Measurements from ENCODE around the gene MTPN.

Gene MTPN

DNA sequence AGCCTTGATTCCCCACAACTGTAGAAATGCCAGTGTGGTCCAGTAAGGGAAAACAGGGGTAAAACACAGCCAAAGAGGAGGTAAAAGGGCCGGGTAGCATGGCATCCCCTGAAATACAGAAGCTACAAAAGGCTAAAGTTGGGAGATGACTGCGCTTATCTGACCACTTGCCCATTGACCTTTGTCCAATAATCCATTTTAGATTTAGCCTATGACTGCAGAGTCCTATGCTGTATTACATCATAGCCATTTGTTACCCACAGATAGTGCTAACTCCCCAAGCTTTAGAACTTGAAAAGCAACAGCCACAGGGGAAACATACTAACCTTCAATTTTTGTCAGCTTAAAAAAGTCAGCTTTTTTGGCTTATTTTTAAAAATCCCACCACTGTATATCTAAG is 26.2 kb downstream of the MTPN start:
- no peak for DNase-seq

DNA sequence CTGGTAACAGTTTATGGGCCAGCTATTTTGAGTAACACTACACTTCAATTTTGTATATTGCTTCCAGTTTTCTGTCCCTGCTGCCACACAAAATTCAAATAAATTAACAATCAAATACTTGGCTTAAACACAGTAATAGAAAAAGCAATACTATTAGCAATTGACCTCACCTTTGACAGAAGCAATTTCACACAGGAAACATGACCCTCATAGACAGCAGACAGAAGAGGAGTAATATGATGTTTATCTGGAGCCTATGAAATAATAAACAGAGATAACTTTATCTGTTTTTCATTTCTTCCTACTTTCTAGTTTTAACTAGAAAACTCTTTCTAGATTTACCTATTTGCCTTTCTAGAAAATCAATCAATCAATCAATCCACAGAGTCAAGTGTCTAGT is 26.7 kb downstream of the MTPN start:
- no peak for DNase-seq

DNA sequence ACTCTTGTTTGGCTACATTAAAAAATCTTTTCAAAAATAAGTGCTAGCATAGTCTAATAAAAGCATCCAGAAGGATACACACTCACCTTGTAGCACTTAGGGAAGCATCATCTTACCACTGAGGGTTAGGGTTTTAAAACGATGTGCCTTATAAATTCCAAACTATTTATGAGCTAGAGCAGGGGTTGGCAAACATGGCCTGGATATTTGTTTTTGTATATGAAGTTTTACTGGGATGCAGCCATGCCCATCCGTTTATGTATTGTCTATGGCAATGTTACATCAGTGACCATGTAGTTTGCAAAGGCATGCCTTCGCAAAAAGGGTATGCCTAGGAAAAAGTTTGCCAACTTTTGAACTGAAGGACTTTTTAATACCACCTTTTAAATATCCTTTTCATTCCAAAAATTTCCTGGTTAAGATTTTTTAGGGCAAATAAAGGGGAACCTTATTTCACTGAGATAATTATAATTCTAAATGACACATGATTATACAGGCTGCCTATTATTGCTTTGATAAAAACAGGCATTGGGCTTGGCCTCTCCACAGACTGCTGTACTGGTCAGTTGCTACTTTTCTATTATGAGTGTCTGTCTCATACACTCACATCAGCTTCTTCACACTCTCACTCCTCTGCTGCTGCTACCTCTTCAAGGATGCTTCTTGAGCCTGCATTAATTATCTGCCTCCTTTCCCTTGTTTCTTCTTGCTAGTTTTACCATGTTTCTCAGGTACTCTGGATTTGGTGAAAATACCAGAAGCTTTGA is 30.7 kb downstream of the MTPN start:
- no peak for DNase-seq

DNA sequence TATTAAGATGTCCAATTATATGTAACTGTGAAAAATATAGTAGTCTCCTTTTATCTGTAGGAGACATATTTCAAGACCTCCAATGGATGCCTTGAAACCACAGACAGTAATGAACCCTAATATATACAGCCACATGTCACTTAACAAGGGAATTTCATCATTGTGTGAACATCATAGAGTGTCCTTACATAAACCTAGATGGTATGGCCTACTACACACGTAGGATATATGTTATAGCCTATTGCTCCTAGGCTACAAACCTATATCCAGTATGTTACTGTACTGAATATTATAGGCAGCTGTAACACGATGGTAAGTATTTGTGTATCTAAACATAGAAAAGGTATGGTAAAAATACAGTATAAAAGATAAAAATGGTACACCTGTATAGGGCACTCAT is 32.4 kb downstream of the MTPN start:
- DNase-seq: no peak

DNA sequence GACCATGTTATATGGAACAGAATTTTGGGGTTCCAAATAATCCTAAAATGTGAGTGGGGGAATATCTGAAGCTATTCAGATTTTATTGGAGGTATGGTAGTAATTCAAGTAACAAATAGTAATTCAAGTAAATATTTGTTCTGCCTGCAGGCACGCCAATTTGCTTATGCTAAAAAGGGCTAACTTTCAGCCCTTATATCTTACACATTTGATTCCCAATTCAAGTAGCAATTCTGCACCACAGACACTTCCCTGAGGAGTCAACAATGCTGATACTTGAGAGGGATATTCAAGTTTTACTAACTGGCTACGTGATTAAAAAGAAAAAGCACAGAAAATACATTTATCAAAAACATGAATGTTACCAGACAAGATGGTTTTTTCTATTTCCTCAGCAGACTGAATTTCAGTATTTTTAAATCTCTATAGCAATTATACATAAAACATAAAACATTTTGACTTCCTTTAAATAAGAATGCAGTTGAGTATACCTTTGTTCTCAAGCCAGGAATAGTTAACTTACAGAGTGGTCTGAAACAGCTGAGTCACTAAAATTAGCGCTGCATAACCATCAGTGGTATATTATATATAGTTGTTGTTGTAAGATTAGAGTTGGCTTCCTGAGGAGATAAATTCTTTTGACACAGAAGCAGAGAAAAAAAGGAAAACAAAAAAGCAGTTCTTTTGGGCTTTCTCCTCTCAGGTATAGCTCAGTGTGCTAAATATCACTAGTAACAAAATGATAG is 33.9 kb downstream of the MTPN start:
- DNase-seq: no peak

DNA sequence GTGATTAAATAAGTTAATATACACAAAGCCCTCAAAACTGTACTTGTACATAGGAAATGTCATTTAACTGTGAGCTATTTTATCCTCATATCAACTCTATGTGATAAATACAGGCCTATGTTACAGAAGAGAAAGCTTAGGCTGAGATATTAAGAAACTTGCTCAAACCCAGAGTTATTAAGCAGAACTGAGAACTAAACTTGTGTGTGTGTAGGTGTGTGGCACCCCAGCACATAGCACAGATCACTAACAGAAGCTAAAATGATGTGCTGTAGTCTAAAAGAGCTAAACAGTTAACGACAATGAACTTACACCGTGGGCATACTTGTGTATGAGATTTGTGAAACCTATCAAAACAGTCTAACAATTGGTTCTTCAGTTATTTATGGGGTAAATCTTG is 34.5 kb downstream of the MTPN start:
- DNase-seq: no peak

DNA sequence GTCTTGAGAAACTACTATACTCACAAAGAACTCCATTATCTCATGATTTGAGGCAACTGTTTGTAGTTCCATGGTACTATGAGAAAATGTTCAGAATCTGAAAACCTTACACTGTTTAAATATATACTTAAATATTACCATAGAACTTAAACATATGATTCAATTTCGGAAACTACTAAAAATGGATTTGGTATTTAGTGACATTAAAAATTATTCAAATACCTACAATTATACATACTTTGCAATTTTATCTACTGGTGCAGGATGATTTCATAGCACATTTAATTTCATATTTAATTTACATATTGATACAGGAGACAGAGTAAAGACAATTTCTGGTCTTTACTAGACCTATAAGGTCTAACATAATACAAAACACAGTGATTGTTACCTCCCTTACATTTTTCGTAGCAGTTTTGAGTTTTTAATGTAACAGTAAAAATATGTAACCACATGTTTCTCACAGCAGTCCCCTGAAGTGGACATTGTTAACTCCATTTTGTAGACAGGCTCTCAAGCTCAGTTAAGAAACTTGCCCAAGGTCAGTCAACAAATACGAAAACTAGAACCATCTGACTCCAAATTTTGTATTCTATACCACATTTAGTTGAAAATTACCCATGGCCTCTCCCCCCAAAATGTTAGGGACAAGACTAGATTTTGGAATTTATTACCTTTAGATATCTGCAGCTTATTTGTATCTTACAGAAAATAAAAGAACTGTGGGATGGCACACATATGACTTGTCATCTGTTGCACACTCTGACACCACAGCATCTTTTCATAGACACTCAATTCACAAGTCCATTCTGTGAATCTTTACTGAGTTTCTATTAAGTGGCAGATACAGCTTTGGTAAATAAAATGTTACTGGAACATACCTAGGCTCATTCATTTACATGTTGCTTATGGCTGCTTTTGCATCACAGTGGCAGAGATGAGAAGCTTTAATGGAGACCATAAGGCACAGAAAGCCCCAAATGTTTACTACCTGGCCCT is 36.8 kb downstream of the MTPN start:
- no peak for DNase-seq

DNA sequence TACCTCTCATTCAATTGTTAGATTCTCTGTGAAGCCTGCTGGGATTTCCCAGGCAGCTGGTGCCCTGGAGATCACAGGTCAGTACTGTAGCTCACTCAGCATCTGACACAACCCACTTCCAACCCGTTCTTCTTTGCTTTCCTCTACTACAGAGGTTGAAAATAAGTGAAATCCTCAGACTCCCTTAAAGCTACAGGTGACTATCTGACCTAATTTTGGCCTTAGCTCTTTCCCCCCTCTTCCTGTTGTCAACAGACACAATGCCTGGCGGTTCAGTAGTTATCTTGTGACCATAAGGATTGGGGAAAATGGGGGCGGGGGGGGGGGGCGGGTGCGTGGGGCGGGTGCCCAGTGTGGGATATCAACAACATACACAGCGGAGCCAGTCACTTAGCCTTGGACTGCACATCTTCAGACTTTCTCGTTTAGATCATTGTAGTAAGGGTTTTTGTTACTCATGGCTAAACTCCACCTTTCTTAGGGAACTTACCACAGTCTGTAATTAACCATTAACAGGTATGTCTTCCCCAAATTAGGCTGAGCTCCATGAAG is 37.8 kb downstream of the MTPN start:
- no peak for DNase-seq

DNA sequence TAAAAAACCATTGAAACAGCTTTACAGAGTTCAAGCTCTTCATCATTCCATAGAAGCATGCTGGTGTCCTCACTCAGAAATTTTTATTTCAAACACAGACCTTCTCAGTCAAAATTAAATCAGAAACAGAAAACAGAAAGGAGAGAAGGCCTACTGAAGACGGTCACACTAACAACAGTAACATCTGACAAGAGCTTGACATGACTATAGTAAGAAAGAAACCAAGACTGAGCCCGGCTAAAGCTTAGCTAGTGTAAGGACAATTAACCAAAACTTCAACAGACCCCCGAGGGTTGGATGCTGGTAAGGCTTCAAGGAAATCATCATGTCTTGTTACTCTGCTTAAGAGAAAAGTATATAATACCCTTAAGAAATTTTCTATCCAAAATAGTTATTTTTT is 38.6 kb downstream of the MTPN start:
- DNase-seq: no peak

DNA sequence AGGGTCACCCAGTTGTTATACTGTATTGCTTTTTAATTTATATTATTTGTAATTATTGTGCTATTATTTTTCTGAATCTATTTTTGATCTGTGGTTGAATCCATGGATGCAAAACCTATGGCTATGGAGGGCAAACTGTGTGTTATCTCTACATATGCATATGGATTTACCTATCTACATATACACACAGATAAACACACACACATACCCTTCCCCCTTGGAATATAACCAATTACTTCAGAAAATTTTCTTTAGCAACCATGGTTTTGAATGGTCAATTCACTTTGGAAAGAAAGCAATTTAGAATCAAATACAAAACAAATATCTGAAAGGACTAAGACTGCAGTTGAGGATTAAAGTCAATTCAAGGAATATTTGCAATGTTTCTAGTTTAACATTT is 39.1 kb downstream of the MTPN start:
- DNase-seq: no peak

DNA sequence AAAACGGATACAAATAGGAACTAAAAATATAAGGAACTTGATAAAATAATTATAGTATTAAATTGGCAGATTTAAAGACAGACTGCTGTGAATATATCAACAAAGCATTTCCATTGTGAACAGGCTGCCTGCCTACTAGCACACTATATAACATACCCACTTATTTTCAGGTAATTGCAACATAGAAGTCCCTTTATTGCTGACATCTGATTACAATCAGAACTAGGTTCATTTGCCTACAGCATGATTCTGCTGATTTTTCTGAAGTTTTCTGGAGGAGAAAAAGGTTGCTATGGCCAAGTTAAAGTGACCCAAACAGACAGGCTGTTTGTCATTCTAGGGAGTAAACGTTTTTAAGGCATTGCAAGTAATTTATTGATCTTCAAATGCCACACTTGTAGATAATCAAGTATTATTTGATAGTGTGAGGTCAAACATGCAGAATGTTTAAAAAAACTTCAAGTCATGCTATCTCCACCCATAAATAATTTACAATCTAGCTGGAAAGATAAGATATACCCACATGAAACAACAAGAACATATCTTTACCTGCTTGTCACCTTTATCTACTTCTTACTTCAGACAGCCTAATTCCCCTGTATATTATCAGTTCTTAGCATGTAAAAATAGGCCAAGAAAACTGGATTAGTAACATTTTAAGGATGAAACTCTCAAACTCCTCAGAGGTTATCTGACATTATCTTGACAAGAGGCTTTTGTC is 40.5 kb downstream of the MTPN start:
- no peak for DNase-seq

DNA sequence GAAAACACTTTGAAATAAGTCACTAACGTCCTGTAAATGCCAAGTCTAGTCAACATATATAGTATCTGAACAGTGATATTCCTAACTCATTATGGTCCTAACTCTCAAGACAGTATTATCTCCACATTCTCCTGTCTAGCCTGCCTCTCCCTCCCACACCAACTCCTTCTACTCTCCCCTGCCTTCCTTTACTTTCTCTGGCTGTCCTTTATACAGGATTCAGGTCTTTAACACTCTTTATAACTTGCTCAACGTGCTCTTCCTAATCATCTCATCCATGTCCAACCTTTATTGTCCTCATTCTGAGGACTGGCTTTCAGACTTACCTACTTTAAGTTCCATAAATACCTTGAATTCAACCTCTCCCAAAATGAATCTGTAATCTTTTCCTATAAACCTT is 42.5 kb downstream of the MTPN start:
- DNase-seq: no peak

DNA sequence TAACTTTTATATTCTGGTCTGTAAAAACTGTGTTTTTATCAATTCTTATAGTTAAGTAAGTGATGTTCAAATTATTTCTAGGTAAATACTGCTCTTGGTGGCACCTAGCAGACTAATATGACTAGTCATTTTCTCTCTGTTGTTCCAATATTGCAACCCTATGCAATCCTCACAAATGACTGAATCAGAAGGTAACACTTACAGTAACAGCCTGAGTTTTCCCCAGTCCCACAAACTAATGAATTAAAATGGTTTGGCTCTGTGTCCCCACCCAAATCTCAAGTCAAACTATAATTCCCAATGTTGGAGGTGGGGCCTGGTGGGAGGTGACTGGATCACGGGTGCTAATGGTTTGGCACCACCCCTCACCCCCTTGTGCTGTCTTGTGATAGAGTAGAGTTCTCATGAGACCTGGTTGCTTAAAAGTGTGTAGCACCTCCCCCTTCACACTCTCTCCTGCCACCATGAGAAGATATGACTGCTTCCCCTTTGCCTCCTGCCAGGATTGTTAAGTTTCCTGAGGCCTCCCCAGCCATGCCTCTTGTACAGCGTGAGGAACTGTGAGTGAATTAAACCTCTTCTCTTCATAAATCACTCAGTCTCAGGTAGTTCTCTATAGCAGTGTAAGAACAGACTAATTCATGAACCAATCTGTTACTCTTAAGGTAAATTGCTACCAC is 43.5 kb downstream of the MTPN start:
- no peak for DNase-seq

DNA sequence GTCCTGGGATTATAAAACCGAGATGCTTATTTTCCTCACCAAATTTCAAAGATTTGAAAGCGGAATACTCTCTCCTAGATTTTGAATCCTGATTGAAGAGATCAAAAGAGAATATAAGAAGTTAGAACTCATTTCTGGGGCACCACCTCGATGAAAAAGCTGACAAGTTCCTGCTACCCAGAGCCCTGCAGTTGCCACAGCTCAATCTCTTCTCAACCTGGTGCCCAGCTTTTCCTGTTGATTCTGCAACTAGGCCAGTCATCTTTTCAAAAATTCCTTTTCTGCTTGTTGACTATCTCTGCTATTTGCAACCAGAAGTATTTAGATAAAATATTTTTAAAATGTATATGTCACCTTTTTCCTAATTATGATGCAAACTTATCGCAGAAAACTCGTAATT is 45.0 kb downstream of the MTPN start:
- DNase-seq: no peak

DNA sequence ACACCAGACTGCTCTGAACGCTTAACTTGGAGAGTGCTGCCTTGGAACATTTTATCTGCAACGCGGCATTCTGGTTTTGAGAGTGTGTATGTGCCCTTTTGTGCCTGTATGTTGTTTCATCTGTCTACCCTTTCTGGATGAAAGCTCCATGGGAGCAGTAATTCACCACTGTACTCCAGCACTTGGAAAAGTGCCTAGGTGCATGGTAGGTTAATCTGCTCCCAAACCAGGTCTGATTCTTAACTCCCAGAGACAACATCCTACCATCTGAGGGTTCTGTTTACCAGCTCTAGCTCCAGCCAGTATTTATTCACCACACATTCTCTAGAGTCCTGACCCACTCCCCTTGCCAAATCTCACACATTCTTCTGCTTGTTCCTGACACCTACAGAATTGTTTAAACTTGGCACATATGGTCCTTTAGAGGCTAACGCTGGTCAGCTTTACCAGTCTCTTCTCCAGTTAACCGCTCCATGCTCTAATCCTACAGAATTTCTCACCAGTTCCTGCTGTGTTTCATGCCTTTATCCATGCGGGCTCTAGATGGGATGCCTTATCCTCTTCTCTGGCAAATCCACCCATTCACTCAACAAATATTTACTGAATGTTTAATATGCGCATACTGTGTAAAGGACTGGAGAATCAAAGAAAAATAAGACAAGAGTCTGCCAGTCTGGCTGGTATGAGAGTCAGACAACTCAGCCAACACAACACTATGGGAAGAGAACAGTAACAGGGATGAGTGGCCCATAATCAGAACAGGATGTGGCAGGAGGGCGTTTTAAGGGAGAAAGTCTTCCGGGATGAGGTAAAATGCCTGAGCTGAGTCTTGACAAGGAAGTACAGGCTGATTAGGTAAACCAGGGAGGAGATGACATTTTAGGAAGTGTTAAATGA is 46.3 kb downstream of the MTPN start:
- peak in 1 of 2 experiments; percentile 20 for DNase-seq

DNA sequence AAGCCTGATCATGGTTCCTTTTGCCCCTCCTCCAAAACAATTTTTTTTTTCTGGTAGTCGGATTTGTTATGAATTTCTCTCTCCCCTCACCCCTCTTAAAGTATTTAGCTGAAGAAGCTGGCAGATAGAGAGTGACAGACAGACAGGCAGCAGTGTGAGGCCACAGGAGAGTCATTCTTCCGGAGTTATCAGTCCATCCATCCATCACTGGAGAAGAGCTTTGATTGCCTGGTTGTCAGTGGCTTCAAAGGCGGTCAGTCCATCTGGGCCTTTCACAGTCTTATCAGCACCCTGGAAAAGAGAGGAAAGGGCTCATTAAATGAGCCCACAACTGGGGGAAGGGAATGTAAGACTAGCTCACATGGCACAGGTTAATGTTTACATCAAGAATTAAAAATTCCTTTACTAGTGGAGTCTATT is 47.4 kb downstream of the MTPN start:
- DNase-seq: no peak

DNA sequence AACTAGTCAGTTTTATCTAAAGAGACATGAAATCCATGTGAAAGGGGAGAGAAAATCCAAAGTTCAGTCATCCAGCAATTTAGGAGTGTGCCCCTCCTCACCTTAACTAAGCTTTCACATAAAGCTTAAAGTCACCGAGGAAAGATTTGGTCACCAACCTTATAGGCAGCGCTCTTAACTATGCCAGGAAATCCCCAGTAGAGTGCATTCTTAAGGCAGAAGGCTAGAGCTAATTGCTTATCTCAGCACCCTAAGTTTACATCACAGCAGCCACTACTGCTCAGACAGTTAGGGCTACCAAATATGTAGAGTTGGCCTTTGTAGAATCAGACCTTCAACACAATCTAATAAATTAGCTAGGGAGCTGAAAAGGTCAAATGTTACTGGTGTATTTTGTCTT is 47.9 kb downstream of the MTPN start:
- DNase-seq: no peak

DNA sequence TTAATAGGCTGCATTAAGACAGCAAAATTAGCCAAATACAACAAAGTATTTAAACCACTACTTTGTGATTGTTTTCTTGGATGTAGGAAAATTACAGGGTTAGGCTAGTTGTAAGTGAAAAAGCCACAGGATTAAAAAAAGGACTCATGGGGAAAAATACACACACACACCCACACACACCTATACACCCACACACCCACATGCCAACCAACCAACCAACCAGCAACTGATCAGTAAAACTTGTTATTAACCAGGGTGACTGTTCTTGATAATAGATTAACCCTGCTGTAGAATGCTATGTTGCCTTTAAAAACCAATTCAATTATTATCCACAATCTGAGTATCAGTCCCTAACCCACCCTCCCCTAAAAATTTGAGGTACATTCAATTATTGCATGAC is 49.0 kb downstream of the MTPN start:
- no peak for DNase-seq

DNA sequence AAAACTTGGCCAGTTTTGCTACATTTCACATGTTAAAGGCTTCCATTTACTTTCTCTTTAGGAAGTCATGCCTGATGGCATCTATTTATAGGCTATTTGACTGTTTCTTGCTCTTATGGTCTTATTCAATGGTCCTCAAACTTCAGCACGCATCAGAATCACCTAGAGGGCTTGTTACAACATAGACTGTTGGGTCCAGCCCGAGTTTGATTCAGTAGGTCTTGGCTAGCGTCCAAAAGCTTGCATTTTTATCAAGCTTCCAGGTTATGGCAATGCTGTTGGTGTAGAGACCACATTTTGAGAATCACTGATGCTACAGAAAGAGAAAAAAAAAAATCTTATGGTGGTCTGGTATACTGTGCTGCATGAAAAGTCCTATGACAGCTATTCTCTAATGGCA is 51.9 kb downstream of the MTPN start:
- DNase-seq: no peak

DNA sequence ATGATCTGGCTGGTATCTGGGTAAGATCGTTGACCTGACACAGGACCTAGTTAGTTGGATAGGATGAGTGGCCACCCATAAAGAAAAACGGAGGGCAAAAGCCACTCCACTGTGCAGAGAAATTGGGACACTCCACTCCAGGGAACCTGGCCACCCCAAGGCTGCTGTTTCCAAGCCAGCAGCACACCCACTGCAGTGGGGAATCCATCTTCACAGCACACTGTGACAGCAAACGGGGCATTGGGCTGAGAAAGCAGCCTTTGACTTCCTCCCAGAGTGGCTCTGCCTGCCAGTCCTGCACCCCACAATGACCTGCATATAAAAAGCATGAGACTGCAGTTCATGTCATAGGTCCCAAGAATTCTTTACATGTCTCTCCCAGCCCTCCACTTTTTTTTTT is 52.9 kb downstream of the MTPN start:
- DNase-seq: no peak

DNA sequence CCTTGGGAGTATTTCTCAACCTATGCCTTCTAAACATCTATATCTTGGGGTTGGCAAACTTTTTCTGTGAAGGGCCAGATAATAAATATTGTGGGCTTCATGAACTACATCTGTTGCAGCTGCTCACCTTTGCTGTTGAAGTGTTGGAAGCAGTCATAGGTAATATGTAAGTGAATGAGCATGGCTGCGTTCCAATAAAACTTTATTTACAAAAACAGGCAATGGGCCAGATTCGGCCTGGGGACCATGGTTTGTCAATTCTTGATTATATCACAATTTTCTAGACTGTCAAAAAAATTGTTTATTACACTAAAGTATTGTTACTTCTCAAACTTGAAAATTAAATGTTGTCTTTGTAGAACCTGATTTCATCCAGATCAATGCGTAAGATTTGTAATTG is 54.9 kb downstream of the MTPN start:
- no peak for DNase-seq
